HG02798 (cell line): ENCODE measurements around the gene GALNT17.
"Not testable (repeated sequence)": the region's sequence is repeated elsewhere in the genome, so short reads cannot be mapped to it uniquely, and the experiment has no call there.

Experiments used
- ATAC-seq: cut with Tn5 transposase; IDR thresholded peaks from one replicate; pipeline ENCODE4 v1.9.1; 2021; ENCODE audit warnings: mild to moderate bottlenecking; ENCODE audit not compliant: unreplicated experiment, poor library complexity

GALNT17 gene

GRCh38 chr7:71595176-71595575 is 463.2 kb downstream of the GALNT17 start:
- ATAC-seq = no peak

- ATAC-seq = no peak
Observed at GRCh38 chr7:71598553-71598952, 466.6 kb downstream of the GALNT17 start.

- no peak for ATAC-seq
Observed at GRCh38 chr7:71601851-71602250, 469.9 kb downstream of the GALNT17 start.

- ATAC-seq = no peak
Observed at GRCh38 chr7:71604818-71605414, 473.0 kb downstream of the GALNT17 start.

GRCh38 chr7:71611986-71612385 is 480.0 kb downstream of the GALNT17 start:
- no peak for ATAC-seq

GRCh38 chr7:71612911-71613310 is 481.0 kb downstream of the GALNT17 start:
- no peak for ATAC-seq

GRCh38 chr7:71613313-71613712 is 481.4 kb downstream of the GALNT17 start:
- no peak for ATAC-seq

GRCh38 chr7:71615017-71615416 is 483.1 kb downstream of the GALNT17 start:
- no peak for ATAC-seq

- ATAC-seq = no peak
Observed at GRCh38 chr7:71616217-71616616, 484.3 kb downstream of the GALNT17 start.

GRCh38 chr7:71618278-71618677 is 486.3 kb downstream of the GALNT17 start:
- ATAC-seq = no peak

GRCh38 chr7:71625545-71625944 is 493.6 kb downstream of the GALNT17 start:
- no peak for ATAC-seq

- ATAC-seq = no peak
Observed at GRCh38 chr7:71626206-71626605, 494.3 kb downstream of the GALNT17 start.

- ATAC-seq = no peak
Observed at GRCh38 chr7:71627651-71628050, 495.7 kb downstream of the GALNT17 start.

GRCh38 chr7:71630516-71630915 is 498.6 kb downstream of the GALNT17 start:
- ATAC-seq = no peak

GRCh38 chr7:71633551-71634008 is 501.6 kb downstream of the GALNT17 start:
- no peak for ATAC-seq

GRCh38 chr7:71635849-71636248 is 503.9 kb downstream of the GALNT17 start:
- not testable (repeated sequence) for ATAC-seq

- no peak for ATAC-seq
Observed at GRCh38 chr7:71636329-71636728, 504.4 kb downstream of the GALNT17 start.

GRCh38 chr7:71637578-71637977 is 505.6 kb downstream of the GALNT17 start:
- ATAC-seq = no peak

- no peak for ATAC-seq
Observed at GRCh38 chr7:71638108-71638507, 506.2 kb downstream of the GALNT17 start.

GRCh38 chr7:71639382-71640085 is 507.6 kb downstream of the GALNT17 start:
- ATAC-seq = no peak

GRCh38 chr7:71643031-71643430 is 511.1 kb downstream of the GALNT17 start:
- not testable (repeated sequence) for ATAC-seq

GRCh38 chr7:71645836-71646235 is 513.9 kb downstream of the GALNT17 start:
- no peak for ATAC-seq
